NCI-H2029 (cell line): ENCODE data around the gene IGFL1.
"Not testable (repeated sequence)": the region's sequence is repeated elsewhere in the genome, so short reads cannot be mapped to it uniquely, and the experiment has no call there.

ENCODE experiments used
- DNase-seq: peaks from one replicate; lab custom pipeline; 2025; lab: John Stamatoyannopoulos, UW

IGFL1 gene

GRCh38 chr19:46202426-46202825 lies 27.1 kb upstream of the IGFL1 start:
- no peak for DNase-seq

- no peak for DNase-seq
Observed at GRCh38 chr19:46202872-46203860, 26.4 kb upstream of the IGFL1 start.

- no peak for DNase-seq
Observed at GRCh38 chr19:46204008-46204407, 25.5 kb upstream of the IGFL1 start.

- DNase-seq, result no peak
Observed at GRCh38 chr19:46205183-46205984, 24.2 kb upstream of the IGFL1 start.

GRCh38 chr19:46206176-46206575 lies 23.4 kb upstream of the IGFL1 start:
- DNase-seq, result no peak

GRCh38 chr19:46206682-46207081 lies 22.9 kb upstream of the IGFL1 start:
- no peak for DNase-seq

GRCh38 chr19:46207858-46208257 lies 21.7 kb upstream of the IGFL1 start:
- DNase-seq, result not testable (repeated sequence)

GRCh38 chr19:46209051-46209450 lies 20.5 kb upstream of the IGFL1 start:
- no peak for DNase-seq

- no peak for DNase-seq
Observed at GRCh38 chr19:46209472-46209871, 20.1 kb upstream of the IGFL1 start.

GRCh38 chr19:46210669-46211068 lies 18.9 kb upstream of the IGFL1 start:
- DNase-seq, result no peak

GRCh38 chr19:46211201-46211881 lies 18.2 kb upstream of the IGFL1 start:
- DNase-seq, result no peak

- DNase-seq, result not testable (repeated sequence)
Observed at GRCh38 chr19:46212592-46212991, 16.9 kb upstream of the IGFL1 start.

- DNase-seq, result no peak
Observed at GRCh38 chr19:46213156-46213555, 16.4 kb upstream of the IGFL1 start.

GRCh38 chr19:46213806-46214205 lies 15.7 kb upstream of the IGFL1 start:
- no peak for DNase-seq

- DNase-seq, result no peak
Observed at GRCh38 chr19:46216612-46217011, 12.9 kb upstream of the IGFL1 start.

GRCh38 chr19:46217476-46217875 lies 12.1 kb upstream of the IGFL1 start:
- no peak for DNase-seq

- DNase-seq, result no peak
Observed at GRCh38 chr19:46218160-46218559, 11.4 kb upstream of the IGFL1 start.

- no peak for DNase-seq
Observed at GRCh38 chr19:46220038-46220615, 9.4 kb upstream of the IGFL1 start.

GRCh38 chr19:46221152-46221551 lies 8.4 kb upstream of the IGFL1 start:
- DNase-seq, result no peak

GRCh38 chr19:46221981-46222610 lies 7.4 kb upstream of the IGFL1 start:
- no peak for DNase-seq

GRCh38 chr19:46223787-46224186 lies 5.8 kb upstream of the IGFL1 start:
- DNase-seq, result not testable (repeated sequence)
